ENCODE measurements around the gene HIRA. TPM values are rescaled to one million over a fixed set of nuclear protein-coding genes. Genes with fewer than 3 reads are reported as not detected.
"Not testable (repeated sequence)": the region's sequence is repeated elsewhere in the genome, so short reads cannot be mapped to it uniquely, and the experiment has no call there.

HIRA gene
- total and polyA plus RNA-seq, 9 of the 15 experiments (the other 6 are each of a cell fraction or from before 2014, with no cell fraction given) = 0.96 to 132 (median 58.4) TPM

DNA sequence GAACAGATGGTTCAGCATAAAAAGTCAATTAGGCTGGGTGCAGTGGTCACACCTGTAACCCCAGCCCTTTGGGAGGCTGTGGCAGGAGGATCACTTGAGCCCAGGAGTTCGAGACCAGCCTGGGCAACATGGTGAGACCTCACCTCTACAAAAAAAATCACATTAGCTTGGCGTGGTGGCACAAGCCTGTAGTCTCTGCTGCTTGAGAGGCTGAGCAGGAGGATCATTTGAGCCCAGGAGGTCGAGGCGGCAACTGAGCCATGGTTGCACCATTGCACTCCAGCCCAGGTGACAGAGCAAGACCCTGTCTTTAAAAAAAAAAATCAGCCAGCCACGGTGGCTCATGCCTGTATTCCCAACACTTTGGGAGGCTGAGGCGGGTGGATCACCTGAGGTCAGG lies 108.1 kb downstream of the HIRA start:
- H3K9me3 ChIP-seq (replicated peaks; ENCODE audit: control insufficient read depth, insufficient read depth, low read depth, low read length) = peaks cover 10% of the 10 kb centered on the region
- BruUV-seq (replicated peaks); POLR2A ChIA-PET; H2AFZ ChIP-seq (ENCODE audit: low read depth, low read length); H3K27ac ChIP-seq (ENCODE audit: extremely low read depth, low read depth, low read length); ATAC-seq; H3K4me1 ChIP-seq (replicated peaks in 1 of 2; ENCODE audit: control insufficient read depth in 2 of 2, insufficient read depth in 2 of 2, low read length in 2 of 2); H3K79me2 ChIP-seq (ENCODE audit: control insufficient read depth, insufficient read depth, low read length); H3K36me3 ChIP-seq (ENCODE audit: control insufficient read depth, insufficient read depth, low read length); H3K4me3 ChIP-seq; H3K9ac ChIP-seq (ENCODE audit: insufficient read depth in 1 of 2, low read depth in 2 of 2, low read length in 2 of 2); H3K4me2 ChIP-seq (ENCODE audit: insufficient read depth, low read length); FAIRE-seq; intact Hi-C loops (cut with micrococcal nuclease); H3K9me1 ChIP-seq (ENCODE audit: control insufficient read depth, insufficient read depth, low read length); H4K20me1 ChIP-seq (replicated peaks; ENCODE audit: control insufficient read depth, insufficient read depth, low read length); DNase-seq (ENCODE audit: extremely low read depth in 1 of 4, low spot score in 3 of 4); in situ Hi-C loops (cut with MboI); TF ChIP-seq JUN (IDR thresholded peaks at IDR 0.05; ENCODE audit: borderline replicate concordance, low read depth, low read length): not testable (repeated sequence)
- CTCF ChIA-PET (ENCODE audit: low intra/inter-chr PET ratio) = interaction anchor here (0.7 kb wide), 1 partner anchor 1236 kb away, joined by 7 read pairs; no protein-coding TSS in a partner anchor
- WGBS (ENCODE audit: insufficient coverage, low coverage, missing lambda C conversion rate) = under 1% methylated on average over 6 of the region's 6 CpGs
- TF ChIP-seq STAG1 (CRISPR knock-in tag; IDR thresholded peaks at IDR 0.05; ENCODE audit: borderline replicate concordance) (0 out of 2 replicates have a peak, but pooled peaks have one; percentile 41), ZNF507 (tag; conservative IDR thresholded peaks at IDR 0.05) (peak; percentile 27; the same call in 1 of the 2 replicates), ZNF282 (CRISPR knock-in tag; IDR thresholded peaks at IDR 0.05) (0 out of 2 replicates have a peak, but pooled peaks have one; percentile 24), HSF4 (CRISPR knock-in tag; IDR thresholded peaks at IDR 0.05; ENCODE audit: borderline replicate concordance) (peak; percentile 13; the same call in 1 of the 2 replicates), JUN (CRISPR knock-in tag; IDR thresholded peaks at IDR 0.05; ENCODE audit: borderline replicate concordance) (peak; percentile 70; the same call in 1 of the 2 replicates), ZNF143 (CRISPR knock-in tag; IDR thresholded peaks at IDR 0.05) (0 out of 2 replicates have a peak, but pooled peaks have one; percentile 30), MCM5 (IDR thresholded peaks at IDR 0.05; ENCODE audit: low read depth) (0 out of 2 replicates have a peak, but pooled peaks have one; percentile 34), MCM7 (IDR thresholded peaks at IDR 0.05) (0 out of 4 replicates have a peak, but pooled peaks of 1 of the 2 experiments have one; percentile 80), MCM3 (IDR thresholded peaks at IDR 0.05) (peak; percentile 71)
- TF ChIP-seq, protein P1, sequence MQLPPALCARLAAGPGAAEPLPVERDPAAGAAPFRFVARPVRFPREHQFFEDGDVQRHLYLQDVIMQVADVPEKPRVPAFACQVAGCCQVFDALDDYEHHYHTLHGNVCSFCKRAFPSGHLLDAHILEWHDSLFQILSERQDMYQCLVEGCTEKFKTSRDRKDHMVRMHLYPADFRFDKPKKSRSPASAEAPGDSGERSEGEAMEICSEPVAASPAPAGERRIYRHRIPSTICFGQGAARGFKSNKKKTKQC (CRISPR knock-in tag; IDR thresholded peaks at IDR 0.05) = peak; percentile 75; the same call in 1 of the 2 replicates
- TF ChIP-seq, protein P2, sequence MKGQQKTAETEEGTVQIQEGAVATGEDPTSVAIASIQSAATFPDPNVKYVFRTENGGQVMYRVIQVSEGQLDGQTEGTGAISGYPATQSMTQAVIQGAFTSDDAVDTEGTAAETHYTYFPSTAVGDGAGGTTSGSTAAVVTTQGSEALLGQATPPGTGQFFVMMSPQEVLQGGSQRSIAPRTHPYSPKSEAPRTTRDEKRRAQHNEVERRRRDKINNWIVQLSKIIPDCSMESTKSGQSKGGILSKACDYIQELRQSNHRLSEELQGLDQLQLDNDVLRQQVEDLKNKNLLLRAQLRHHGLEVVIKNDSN (CRISPR knock-in tag; IDR thresholded peaks at IDR 0.05) = peak; percentile 43; the same call in 1 of the 2 replicates
- TF ChIP-seq, protein P3, sequence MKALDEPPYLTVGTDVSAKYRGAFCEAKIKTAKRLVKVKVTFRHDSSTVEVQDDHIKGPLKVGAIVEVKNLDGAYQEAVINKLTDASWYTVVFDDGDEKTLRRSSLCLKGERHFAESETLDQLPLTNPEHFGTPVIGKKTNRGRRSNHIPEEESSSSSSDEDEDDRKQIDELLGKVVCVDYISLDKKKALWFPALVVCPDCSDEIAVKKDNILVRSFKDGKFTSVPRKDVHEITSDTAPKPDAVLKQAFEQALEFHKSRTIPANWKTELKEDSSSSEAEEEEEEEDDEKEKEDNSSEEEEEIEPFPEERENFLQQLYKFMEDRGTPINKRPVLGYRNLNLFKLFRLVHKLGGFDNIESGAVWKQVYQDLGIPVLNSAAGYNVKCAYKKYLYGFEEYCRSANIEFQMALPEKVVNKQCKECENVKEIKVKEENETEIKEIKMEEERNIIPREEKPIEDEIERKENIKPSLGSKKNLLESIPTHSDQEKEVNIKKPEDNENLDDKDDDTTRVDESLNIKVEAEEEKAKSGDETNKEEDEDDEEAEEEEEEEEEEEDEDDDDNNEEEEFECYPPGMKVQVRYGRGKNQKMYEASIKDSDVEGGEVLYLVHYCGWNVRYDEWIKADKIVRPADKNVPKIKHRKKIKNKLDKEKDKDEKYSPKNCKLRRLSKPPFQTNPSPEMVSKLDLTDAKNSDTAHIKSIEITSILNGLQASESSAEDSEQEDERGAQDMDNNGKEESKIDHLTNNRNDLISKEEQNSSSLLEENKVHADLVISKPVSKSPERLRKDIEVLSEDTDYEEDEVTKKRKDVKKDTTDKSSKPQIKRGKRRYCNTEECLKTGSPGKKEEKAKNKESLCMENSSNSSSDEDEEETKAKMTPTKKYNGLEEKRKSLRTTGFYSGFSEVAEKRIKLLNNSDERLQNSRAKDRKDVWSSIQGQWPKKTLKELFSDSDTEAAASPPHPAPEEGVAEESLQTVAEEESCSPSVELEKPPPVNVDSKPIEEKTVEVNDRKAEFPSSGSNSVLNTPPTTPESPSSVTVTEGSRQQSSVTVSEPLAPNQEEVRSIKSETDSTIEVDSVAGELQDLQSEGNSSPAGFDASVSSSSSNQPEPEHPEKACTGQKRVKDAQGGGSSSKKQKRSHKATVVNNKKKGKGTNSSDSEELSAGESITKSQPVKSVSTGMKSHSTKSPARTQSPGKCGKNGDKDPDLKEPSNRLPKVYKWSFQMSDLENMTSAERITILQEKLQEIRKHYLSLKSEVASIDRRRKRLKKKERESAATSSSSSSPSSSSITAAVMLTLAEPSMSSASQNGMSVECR (CRISPR knock-in tag; IDR thresholded peaks at IDR 0.05) = peak; percentile 22; the same call in 1 of the 2 replicates
- peaks cover 0 to 12% of the 10 kb centered on the region in 2 experiments; a peak in 2 of 5 replicates for H3K27me3 ChIP-seq (ENCODE audit: control insufficient read depth in 2 of 2, insufficient read depth in 2 of 2, low read length in 2 of 2)
